B cell (primary cell): Measurements from ENCODE around the gene SPOCK3. TPM values are rescaled to one million over a fixed set of nuclear protein-coding genes. Genes with fewer than 3 reads are reported as not detected.

Experiments
- ATAC-seq: fragments of 200-7000 bp; cut with Tn5 transposase; one replicate; pipeline ENCODE4 v1.10.0; 2021; ENCODE audit warnings: low read depth, mild to moderate bottlenecking, moderate number of reproducible peaks, moderate library complexity
- CTCF ChIA-PET: fragments of 350-600 bp; sonication (Branson Sonifier 250); formaldehyde crosslinking; loops from one replicate; lab custom pipeline; 2021; ENCODE audit warnings: antibody characterized with exemption, inconsistent platforms; lab: Charles Lee
- POLR2A ChIA-PET: fragments of 350-600 bp; sonication (Branson Sonifier 250); formaldehyde crosslinking; loops from one replicate; lab custom pipeline; 2021; ENCODE audit warnings: antibody characterized with exemption; lab: Charles Lee
- DNase-seq: peaks from one replicate; pipeline ENCODE4 v3.0.0; 2013
- H2AFZ ChIP-seq: 2 replicates; pipeline ENCODE4 v1.6.1; 2012; ENCODE audit warnings: mild to moderate bottlenecking, low read depth, low read length; ENCODE audit not compliant: insufficient read depth, poor library complexity, severe bottlenecking
- H3K27ac ChIP-seq, 2 donors: 1 replicate in 1 of 2; 2 replicates in 1 of 2; pipeline ENCODE4 v1.5.1; 2012 to 2013; ENCODE audit warnings: low read length in 2 of 2, mild to moderate bottlenecking in 2 of 2, moderate library complexity in 1 of 2
- H3K27me3 ChIP-seq, 4 experiments: fragments of 200-600 bp in 1 of 4; sonication (generic) in 1 of 4; replicated peaks in 1 of 4; 1 replicate in 2 of 4; 2 replicates in 2 of 4; pipeline versions ENCODE4 v1.6.1 to v1.7.0; 2013 to 2016; ENCODE audit warnings: low read length in 3 of 4, mild to moderate bottlenecking in 2 of 4, mixed read lengths in 1 of 4, moderate library complexity in 1 of 4; ENCODE audit not compliant: insufficient read depth in 4 of 4, control insufficient read depth in 3 of 4; ENCODE audit errors: control extremely low read depth in 1 of 4
- H3K36me3 ChIP-seq, 2 experiments: replicated peaks in 1 of 2; 1 replicate in 1 of 2; 2 replicates in 1 of 2; pipeline versions ENCODE4 v1.6.1 to v1.7.1; 2013; ENCODE audit warnings: low read length in 1 of 2; ENCODE audit not compliant: insufficient read depth in 2 of 2, control insufficient read depth in 1 of 2; ENCODE audit errors: control extremely low read depth in 1 of 2, extremely low read depth in 1 of 2
- H3K4me1 ChIP-seq, 2 donors: fragments of 200-600 bp in 1 of 2; sonication (generic) in 1 of 2; 1 replicate in 1 of 2; 2 replicates in 1 of 2; pipeline versions ENCODE4 v1.5.1 to v1.6.1; 2013 to 2017; ENCODE audit warnings: low read length in 2 of 2; ENCODE audit not compliant: control insufficient read depth in 2 of 2, insufficient read depth in 2 of 2
- H3K4me2 ChIP-seq: replicated peaks from 2 replicates; pipeline ENCODE3; 2012; ENCODE audit warnings: mild to moderate bottlenecking, low read depth, low read length; ENCODE audit not compliant: poor library complexity, severe bottlenecking
- H3K4me3 ChIP-seq, 5 experiments: fragments of 200-600 bp in 1 of 5; sonication (generic) in 1 of 5; 1 replicate in 3 of 5; 2 replicates in 2 of 5; pipeline versions ENCODE4 v1.5.1 to v1.7.0; 2011 to 2016; ENCODE audit warnings: low read length in 4 of 5, mild to moderate bottlenecking in 4 of 5, low read depth in 2 of 5, control low read depth in 1 of 5, moderate library complexity in 1 of 5; ENCODE audit not compliant: insufficient read depth in 1 of 5; ENCODE audit errors: control extremely low read depth in 1 of 5, extremely low read depth in 1 of 5
- H3K79me2 ChIP-seq: fragments of 200-600 bp; sonication (generic); one replicate; pipeline ENCODE4 v1.6.0; 2016; ENCODE audit warnings: low read length; ENCODE audit not compliant: control insufficient read depth, insufficient read depth
- H3K9ac ChIP-seq: fragments of 200-600 bp; sonication (generic); 2 replicates; pipeline ENCODE4 v1.6.1; 2017; ENCODE audit warnings: mild to moderate bottlenecking, low read length, moderate library complexity
- H3K9me3 ChIP-seq, 3 donors: one replicate each; pipeline versions ENCODE4 v1.6.1 to v1.7.1; 2013; ENCODE audit warnings: low read length in 2 of 3; ENCODE audit not compliant: control insufficient read depth in 2 of 3, insufficient read depth in 1 of 3; ENCODE audit errors: control extremely low read depth in 1 of 3
- H4K20me1 ChIP-seq: 2 replicates; pipeline ENCODE4 v1.6.0; 2012; ENCODE audit warnings: mild to moderate bottlenecking, low read length; ENCODE audit not compliant: insufficient read depth, control insufficient read depth, poor library complexity, severe bottlenecking
- H3K27ac Mint-ChIP-seq: one replicate; pipeline ENCODE4 v1.8.0; 2021; ENCODE audit warnings: mixed read lengths
- H3K27me3 Mint-ChIP-seq: one replicate; pipeline ENCODE4 v1.8.0; 2021; ENCODE audit warnings: mixed read lengths
- H3K4me1 Mint-ChIP-seq: one replicate; pipeline ENCODE4 v1.8.0; 2021; ENCODE audit warnings: mixed read lengths
- H3K4me3 Mint-ChIP-seq: one replicate; pipeline ENCODE4 v1.8.0; 2021; ENCODE audit warnings: mixed read lengths
- H3K9me3 Mint-ChIP-seq: one replicate; pipeline ENCODE4 v1.8.0; 2022; ENCODE audit warnings: mixed read lengths; ENCODE audit not compliant: insufficient read depth
- EZH2 ChIP-seq: IDR thresholded peaks from 2 replicates; pipeline ENCODE4 v1.6.1; 2012; ENCODE audit warnings: borderline replicate concordance, low read depth, mild to moderate bottlenecking, moderate library complexity, low read length; ENCODE audit not compliant: insufficient read depth, poor library complexity, severe bottlenecking
- WGBS: methylation state at CpG from one replicate; pipeline ENCODE4 v1.1.5; 2013; ENCODE audit warnings: missing lambda C conversion rate; ENCODE audit not compliant: insufficient coverage; 5-methylcytosine and 5-hydroxymethylcytosine counted together
- intact Hi-C: fragments of 100-400 bp; cut with micrococcal nuclease; formaldehyde crosslinking; loops from one replicate; pipeline ENCODE4 v1.10.0; 2022
- polyA plus RNA-seq: library from polyadenylated mRNA; depleted of rRNA; stranded (reverse); fragments of >200 nt; gene quantifications from 2 replicates; pipeline ENCODE4 v1.2.3, GENCODE V29; 2012
- total RNA-seq, 2 donors: library from RNA; stranded (reverse); fragments of 120-200 nt in 1 of 2; gene quantifications; 1 replicate in 1 of 2; 2 replicates in 1 of 2; pipeline versions ENCODE4 v1.2.3 to v1.2.4, GENCODE V29; 2013 to 2022
- TF ChIP-seq, protein P1 (sequence below): fragments of 200-600 bp; IDR thresholded peaks from one replicate; pipeline ENCODE4 v1.8.0; 2022; ENCODE audit warnings: antibody characterized with exemption, mild to moderate bottlenecking

SPOCK3 gene
- total and polyA plus RNA-seq, 2 donors (not counting 1 experiment from before 2014, with no cell fraction given) = not detected

DNA sequence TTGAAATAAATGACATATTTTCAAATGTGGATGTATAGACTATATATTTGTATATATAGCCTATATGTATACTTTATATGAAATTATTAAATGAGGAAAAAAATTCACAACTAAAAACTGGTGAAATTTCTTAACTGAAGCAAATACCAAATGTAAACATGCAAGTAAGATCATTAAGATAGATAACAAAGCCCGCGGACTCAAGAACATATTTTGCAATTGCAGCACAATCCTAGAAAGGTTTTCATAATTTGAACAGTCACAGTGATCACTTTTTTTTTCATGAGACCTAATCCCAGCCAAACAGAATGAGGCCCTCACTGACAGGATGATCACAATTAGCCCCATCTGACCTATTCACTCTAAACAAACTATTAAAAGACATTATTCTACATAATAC is 123.2 kb downstream of the SPOCK3 start:
- H3K27ac ChIP-seq = no peak overlapping the region
- no peaks in the 10 kb centered on the region for H3K4me1 Mint-ChIP-seq
- TF ChIP-seq, protein P1, sequence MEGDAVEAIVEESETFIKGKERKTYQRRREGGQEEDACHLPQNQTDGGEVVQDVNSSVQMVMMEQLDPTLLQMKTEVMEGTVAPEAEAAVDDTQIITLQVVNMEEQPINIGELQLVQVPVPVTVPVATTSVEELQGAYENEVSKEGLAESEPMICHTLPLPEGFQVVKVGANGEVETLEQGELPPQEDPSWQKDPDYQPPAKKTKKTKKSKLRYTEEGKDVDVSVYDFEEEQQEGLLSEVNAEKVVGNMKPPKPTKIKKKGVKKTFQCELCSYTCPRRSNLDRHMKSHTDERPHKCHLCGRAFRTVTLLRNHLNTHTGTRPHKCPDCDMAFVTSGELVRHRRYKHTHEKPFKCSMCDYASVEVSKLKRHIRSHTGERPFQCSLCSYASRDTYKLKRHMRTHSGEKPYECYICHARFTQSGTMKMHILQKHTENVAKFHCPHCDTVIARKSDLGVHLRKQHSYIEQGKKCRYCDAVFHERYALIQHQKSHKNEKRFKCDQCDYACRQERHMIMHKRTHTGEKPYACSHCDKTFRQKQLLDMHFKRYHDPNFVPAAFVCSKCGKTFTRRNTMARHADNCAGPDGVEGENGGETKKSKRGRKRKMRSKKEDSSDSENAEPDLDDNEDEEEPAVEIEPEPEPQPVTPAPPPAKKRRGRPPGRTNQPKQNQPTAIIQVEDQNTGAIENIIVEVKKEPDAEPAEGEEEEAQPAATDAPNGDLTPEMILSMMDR = no peak
- no peak for TF ChIP-seq EZH2
- CTCF ChIA-PET = no interaction called here
- POLR2A ChIA-PET = no interaction called here
- H3K9ac ChIP-seq = no peak overlapping the region
- H3K4me3 ChIP-seq = no peak overlapping the region
- intact Hi-C loops = no loop called here
- no peaks in the 10 kb centered on the region for H3K9me3 ChIP-seq
- H2AFZ ChIP-seq = no peak overlapping the region
- no peaks in the 10 kb centered on the region for H3K27me3 Mint-ChIP-seq
- H3K9me3 Mint-ChIP-seq = no peaks in the 10 kb centered on the region
- H4K20me1 ChIP-seq = no peaks in the 10 kb centered on the region
- ATAC-seq (no peak), DNase-seq (no peak)
- H3K4me2 ChIP-seq = no peak overlapping the region
- no peaks in the 10 kb centered on the region for H3K4me1 ChIP-seq
- H3K27me3 ChIP-seq = no peaks in the 10 kb centered on the region
- no peaks in the 10 kb centered on the region for H3K79me2 ChIP-seq
- no peak overlapping the region for H3K4me3 Mint-ChIP-seq
- no peaks in the 10 kb centered on the region for H3K36me3 ChIP-seq
- no peak overlapping the region for H3K27ac Mint-ChIP-seq
- no CpG with 5 or more reads among the region's 2 CpGs for WGBS

DNA sequence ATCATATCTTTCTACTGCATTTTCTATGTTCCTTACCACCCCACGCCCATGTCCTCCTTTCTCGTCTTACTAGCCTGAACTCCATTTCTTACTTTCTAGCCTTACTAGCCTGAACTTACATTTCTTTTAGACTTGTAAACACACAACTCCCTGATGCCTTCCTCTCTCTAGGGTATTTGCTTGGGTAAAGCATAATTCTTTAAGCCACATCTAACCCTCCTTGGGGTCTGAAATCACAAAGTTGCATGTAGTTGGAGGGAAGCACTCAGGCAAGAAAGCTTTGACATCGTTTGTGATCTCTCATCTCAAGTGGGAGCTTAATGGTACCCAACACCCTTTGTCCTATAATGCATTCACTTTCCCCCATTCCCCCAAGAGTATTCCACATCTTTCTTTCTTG is 124.4 kb downstream of the SPOCK3 start:
- Histone ChIP-seq H3K9me3 (no peaks in the 10 kb centered on the region), H3K4me1 (no peaks in the 10 kb centered on the region), H4K20me1 (no peaks in the 10 kb centered on the region), H3K9ac (no peak overlapping the region), H3K27ac (no peak overlapping the region), H3K4me3 (no peak overlapping the region), H3K27me3 (no peaks in the 10 kb centered on the region), H2AFZ (no peak overlapping the region), H3K4me2 (no peak overlapping the region), H3K36me3 (no peaks in the 10 kb centered on the region), H3K79me2 (no peaks in the 10 kb centered on the region)
- no peaks in the 10 kb centered on the region for H3K27me3 Mint-ChIP-seq
- DNase-seq = no peak
- H3K27ac Mint-ChIP-seq = no peak overlapping the region
- no peak for ATAC-seq
- no peaks in the 10 kb centered on the region for H3K9me3 Mint-ChIP-seq
- POLR2A ChIA-PET = no interaction called here
- CTCF ChIA-PET = no interaction called here
- WGBS = 87% methylated on average over 3 of the region's 3 CpGs
- no peak overlapping the region for H3K4me3 Mint-ChIP-seq
- no peaks in the 10 kb centered on the region for H3K4me1 Mint-ChIP-seq
- intact Hi-C loops = no loop called here
- no peak for TF ChIP-seq EZH2
- TF ChIP-seq, protein P1 = no peak
